Fibroblast of skin of left quadriceps (primary cell): ENCODE data around the gene BAK1.
"Not testable (repeated sequence)": the region's sequence is repeated elsewhere in the genome, so short reads cannot be mapped to it uniquely, and the experiment has no call there.

Experiments used
- DNase-seq, 2 experiments: peaks; one replicate each; pipeline ENCODE4 v3.0.0-alpha.2; 2013; ENCODE audit warnings: low read depth in 2 of 2

Gene BAK1

DNA sequence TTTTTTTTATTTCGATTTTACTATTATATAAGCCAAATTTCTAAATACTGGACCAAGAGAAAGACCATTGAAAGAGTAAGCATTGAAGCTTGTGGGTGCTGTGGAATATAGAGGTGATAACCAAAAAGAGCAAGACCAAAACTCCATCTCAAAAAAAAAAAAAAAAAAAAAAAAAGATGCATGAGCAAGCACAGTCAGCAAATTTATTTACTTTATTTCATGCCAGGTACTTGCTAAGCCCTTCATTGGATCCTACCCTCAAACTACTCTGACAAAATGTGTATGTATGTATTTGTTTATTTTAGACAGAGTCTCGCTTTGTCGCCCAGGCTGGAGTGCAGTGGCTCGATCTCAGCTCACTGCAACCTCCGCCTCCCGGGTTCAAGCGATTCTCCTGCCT lies 27.8 kb downstream of the BAK1 start:
- DNase-seq, result no peak

GRCh38 chr6:33551538-33551937 lies 28.5 kb downstream of the BAK1 start:
- no peak for DNase-seq

- no peak for DNase-seq
These were observed 30.2 kb downstream of the BAK1 start for GRCh38 chr6:33549896-33550295.

DNA sequence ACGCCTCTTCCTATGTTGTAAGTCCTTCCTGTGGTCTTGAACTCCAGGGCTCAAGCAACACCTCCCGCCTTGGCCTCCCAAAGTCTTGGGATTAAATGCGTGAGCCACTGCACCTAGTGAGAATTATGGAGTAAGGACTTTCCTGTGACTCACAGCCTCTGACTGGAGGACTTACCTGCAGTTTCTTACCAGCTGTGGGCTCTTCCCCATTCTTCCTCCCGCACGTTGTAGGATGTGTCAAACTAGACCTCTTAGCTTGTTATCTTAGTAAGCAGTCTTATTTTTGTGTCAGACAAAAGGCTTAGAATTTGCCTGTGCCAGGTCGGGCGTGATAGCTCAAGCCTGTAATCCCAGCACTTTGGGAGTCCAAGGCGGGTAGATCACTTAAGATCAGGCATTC lies 30.9 kb downstream of the BAK1 start:
- no peak for DNase-seq

GRCh38 chr6:33547499-33547898 lies 32.6 kb downstream of the BAK1 start:
- no peak for DNase-seq

GRCh38 chr6:33546766-33547165 lies 33.3 kb downstream of the BAK1 start:
- no peak for DNase-seq

DNA sequence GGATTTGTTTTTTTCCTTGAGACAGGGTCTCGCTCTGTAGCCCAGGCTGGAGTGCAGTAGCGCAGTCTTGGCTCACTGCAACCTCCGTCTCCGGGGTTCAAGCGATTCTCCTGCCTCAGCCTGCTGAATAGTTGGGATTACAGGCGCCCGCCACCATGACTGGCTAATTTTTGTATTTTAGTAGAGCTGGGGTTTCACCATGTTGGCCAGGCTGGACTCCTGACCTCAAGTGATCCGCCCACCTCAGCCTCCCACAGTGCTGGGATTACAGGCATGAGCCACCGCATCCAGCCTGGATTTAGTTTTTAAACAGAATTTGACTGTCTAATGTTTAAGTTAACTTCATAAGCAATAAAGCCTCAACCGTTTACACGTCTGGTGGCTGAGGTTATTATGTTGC lies 34.8 kb downstream of the BAK1 start:
- DNase-seq, result not testable (repeated sequence)

DNA sequence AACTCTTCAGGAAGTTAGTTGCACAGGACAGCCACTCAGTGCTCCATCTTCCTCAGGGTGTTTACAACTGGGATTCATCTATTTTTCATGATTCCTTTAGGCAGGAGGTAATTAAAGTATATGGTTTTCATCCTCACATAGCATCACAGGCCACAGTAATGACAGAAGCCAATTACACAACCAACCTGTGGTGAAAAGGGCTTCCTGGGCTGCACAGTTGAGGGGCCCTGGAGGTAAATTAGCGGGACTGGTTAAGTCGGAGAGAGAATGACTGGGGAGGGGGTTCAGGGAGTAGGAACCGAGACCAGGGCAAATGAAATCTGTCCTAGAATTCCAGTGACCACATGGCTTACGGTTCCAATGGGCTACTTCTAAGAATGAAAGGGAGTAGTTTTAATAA lies 37.0 kb downstream of the BAK1 start:
- no peak for DNase-seq

DNA sequence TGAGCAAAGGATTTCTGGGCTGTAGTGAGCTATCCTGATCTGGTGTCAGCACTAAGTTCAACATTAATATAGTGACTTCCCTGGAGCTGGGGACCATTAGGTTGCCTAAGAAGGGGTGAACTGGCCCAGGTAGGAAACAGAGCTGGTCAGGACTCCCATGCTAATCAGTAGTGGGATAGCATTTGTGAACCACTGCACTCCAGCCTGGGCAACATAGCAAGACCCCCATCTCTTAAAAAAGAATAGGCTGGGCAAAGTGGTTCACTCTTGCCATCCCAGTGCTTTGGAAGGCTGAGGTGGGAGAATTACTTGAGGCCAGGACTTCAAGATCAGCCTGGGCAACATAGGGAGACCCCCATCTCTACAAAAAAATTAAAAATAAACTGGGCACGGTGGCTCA lies 39.3 kb downstream of the BAK1 start:
- no peak for DNase-seq

DNA sequence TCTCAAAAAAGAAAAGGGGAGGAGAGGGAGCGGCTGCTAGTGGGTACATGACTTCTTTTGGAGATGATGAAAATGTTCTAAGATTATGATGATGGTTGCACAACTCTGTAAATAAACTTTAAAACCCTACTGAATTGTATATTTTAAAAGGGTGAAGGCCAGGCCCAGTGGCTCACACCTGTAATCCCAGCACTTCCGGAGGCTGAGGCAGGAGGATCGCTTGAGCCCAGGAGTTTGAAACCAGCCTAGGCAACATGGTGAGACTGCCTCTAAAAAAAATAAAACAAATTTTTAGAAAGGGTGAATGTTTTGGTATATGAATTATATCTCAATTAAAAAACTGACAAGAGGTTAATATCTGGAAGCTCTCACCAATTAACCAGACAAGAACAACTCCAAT lies 45.4 kb downstream of the BAK1 start:
- DNase-seq, result no peak

DNA sequence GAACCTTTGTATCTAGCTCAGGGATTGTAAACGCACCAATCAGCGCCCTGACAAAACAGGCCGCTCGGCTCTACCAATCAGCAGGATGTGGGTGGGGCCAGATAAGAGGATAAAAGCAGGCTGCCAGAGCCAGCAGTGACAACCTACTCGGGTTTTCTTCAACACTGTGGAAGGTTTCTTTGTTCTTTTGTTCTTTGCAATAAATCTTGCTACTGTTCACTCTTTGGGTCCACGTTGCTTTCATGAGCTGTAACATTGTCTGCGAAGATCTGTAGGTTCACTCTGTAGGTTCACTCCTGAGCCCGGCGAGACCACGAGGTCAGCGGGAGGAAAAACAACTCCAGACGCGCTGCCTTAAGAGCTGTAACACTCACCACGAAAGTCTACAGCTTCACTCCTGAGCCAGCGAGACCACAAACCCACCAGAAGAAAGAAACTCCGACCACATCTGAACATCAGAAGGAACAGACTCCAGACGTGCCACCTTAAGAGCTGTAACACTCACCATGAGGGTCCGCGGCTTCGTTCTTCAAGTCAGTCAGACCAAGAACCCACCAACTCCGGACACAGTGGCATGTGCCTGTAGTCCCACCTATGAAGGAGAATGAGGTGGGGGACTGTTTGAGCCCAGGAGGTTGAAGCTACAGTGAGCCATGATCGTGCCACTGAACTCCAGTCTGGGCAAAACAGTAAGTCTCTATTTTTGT lies 46.8 kb downstream of the BAK1 start:
- not testable (repeated sequence) for DNase-seq

DNA sequence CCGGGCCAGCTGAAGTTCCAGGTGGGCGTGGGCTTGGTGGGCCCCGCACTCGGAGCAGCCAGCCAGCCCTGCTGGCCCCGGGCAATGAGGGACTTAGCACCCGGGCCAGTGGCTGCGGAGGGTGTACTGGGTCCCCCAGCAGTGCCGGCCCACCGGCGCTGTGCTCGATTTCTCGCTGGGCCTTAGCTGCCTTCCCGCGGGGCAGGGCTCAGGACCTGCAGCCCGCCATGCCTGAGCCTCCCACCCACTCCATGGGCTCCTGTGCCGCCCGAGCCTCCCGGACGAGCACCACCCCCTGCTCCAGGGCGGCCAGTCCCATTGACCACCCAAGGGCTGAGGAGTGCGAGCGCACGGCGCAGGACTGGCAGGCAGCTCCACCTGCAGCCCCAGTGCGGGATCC lies 47.6 kb downstream of the BAK1 start:
- not testable (repeated sequence) for DNase-seq

- not testable (repeated sequence) for DNase-seq
These were observed 49.5 kb downstream of the BAK1 start for GRCh38 chr6:33530617-33531016.
